ENCODE data around the gene GRAMD2A. TPM values are rescaled to one million over a fixed set of nuclear protein-coding genes. Genes with fewer than 3 reads are reported as not detected.

Gene GRAMD2A
- total and polyA plus RNA-seq, 2 donors (not counting 3 experiments of a cell fraction or from before 2014, with no cell fraction given) = 0.08 to 0.29 TPM

GRCh38 chr15:72112805-72113204 lies 84.8 kb downstream of the GRAMD2A start:
- H2AFZ ChIP-seq (ENCODE audit: low read depth, low read length) = no peak overlapping the region
- TF ChIP-seq JUN (IDR thresholded peaks at IDR 0.05; ENCODE audit: borderline replicate concordance, insufficient read depth, insufficient read length, low read depth) (no peak), POLR2A (IDR thresholded peaks at IDR 0.05; ENCODE audit: low read depth, low read length) (no peak)
- TF ChIP-seq, protein P1, sequence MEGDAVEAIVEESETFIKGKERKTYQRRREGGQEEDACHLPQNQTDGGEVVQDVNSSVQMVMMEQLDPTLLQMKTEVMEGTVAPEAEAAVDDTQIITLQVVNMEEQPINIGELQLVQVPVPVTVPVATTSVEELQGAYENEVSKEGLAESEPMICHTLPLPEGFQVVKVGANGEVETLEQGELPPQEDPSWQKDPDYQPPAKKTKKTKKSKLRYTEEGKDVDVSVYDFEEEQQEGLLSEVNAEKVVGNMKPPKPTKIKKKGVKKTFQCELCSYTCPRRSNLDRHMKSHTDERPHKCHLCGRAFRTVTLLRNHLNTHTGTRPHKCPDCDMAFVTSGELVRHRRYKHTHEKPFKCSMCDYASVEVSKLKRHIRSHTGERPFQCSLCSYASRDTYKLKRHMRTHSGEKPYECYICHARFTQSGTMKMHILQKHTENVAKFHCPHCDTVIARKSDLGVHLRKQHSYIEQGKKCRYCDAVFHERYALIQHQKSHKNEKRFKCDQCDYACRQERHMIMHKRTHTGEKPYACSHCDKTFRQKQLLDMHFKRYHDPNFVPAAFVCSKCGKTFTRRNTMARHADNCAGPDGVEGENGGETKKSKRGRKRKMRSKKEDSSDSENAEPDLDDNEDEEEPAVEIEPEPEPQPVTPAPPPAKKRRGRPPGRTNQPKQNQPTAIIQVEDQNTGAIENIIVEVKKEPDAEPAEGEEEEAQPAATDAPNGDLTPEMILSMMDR (IDR thresholded peaks at IDR 0.05; ENCODE audit: extremely low read depth in 1 of 2, insufficient read depth in 1 of 2, low read depth in 1 of 2, low read length in 2 of 2) = no peak
- no peaks in the 10 kb centered on the region for H3K27me3 ChIP-seq (ENCODE audit: control insufficient read depth in 2 of 2, insufficient read depth in 2 of 2, low read length in 2 of 2)
- FAIRE-seq = no peak
- no peaks in the 10 kb centered on the region for H4K20me1 ChIP-seq (replicated peaks; ENCODE audit: control insufficient read depth, extremely low read depth, insufficient read depth, low read length)
- H3K4me1 ChIP-seq (ENCODE audit: control insufficient read depth, extremely low read depth, insufficient read depth, low read length) = peaks cover 11% of the 10 kb centered on the region
- H3K9ac ChIP-seq (replicated peaks; ENCODE audit: extremely low read depth, insufficient read depth, low read length) = no peak overlapping the region
- intact Hi-C loops (cut with micrococcal nuclease) = no loop called here
- no peaks in the 10 kb centered on the region for H3K9me1 ChIP-seq (replicated peaks; ENCODE audit: control insufficient read depth, extremely low read depth, insufficient read depth, low read length)
- no peak overlapping the region for H3K27ac ChIP-seq (ENCODE audit: insufficient read depth, low read depth, low read length)
- dilution Hi-C loops (cut with MboI; ENCODE audit: extremely low pct_ligation_motif_present, low sequenced_read_pairs) = no loop called here
- no TSS peak for BruUV-seq (replicated peaks)
- ChIA-PET CTCF (interaction anchor here (0.5 to 2.2 kb wide), 5 partner anchors 20 to 369 kb away, joined by 3 to 8 read pairs (median 3); no protein-coding TSS in a partner anchor), POLR2A (no interaction called here)
- no peak overlapping the region for H3K4me3 ChIP-seq (replicated peaks in 1 of 3; ENCODE audit: insufficient read depth in 1 of 3, low read depth in 1 of 3, low read length in 3 of 3)
- H3K9me3 ChIP-seq (replicated peaks; ENCODE audit: control insufficient read depth, insufficient read depth, low read length) = no peaks in the 10 kb centered on the region
- peaks cover 24% of the 10 kb centered on the region for H3K79me2 ChIP-seq (ENCODE audit: control insufficient read depth, insufficient read depth, low read length)
- H3K36me3 ChIP-seq (ENCODE audit: control insufficient read depth in 2 of 2, extremely low read depth in 1 of 2, insufficient read depth in 2 of 2, low read length in 2 of 2) = no peaks in the 10 kb centered on the region
- H3K4me2 ChIP-seq (ENCODE audit: insufficient read depth, low read length) = no peak overlapping the region
- no peak for DNase-seq (ENCODE audit: low read depth, low spot score)

- H3K9me1 ChIP-seq (replicated peaks; ENCODE audit: control insufficient read depth, extremely low read depth, insufficient read depth, low read length) = no peaks in the 10 kb centered on the region
- DNase-seq (ENCODE audit: low read depth, low spot score) (no peak), FAIRE-seq (no peak)
- dilution Hi-C loops (cut with MboI; ENCODE audit: extremely low pct_ligation_motif_present, low sequenced_read_pairs) = no loop called here
- no peak overlapping the region for H2AFZ ChIP-seq (ENCODE audit: low read depth, low read length)
- ChIA-PET CTCF (interaction anchor here (1.0 to 2.2 kb wide), 4 partner anchors 21 to 359 kb away, joined by 3 to 8 read pairs (median 3); no protein-coding TSS in a partner anchor), POLR2A (no interaction called here)
- H3K36me3 ChIP-seq (ENCODE audit: control insufficient read depth in 2 of 2, extremely low read depth in 1 of 2, insufficient read depth in 2 of 2, low read length in 2 of 2) = no peaks in the 10 kb centered on the region
- H4K20me1 ChIP-seq (replicated peaks; ENCODE audit: control insufficient read depth, extremely low read depth, insufficient read depth, low read length) = no peaks in the 10 kb centered on the region
- H3K9ac ChIP-seq (replicated peaks; ENCODE audit: extremely low read depth, insufficient read depth, low read length) = no peak overlapping the region
- H3K27me3 ChIP-seq (ENCODE audit: control insufficient read depth in 2 of 2, insufficient read depth in 2 of 2, low read length in 2 of 2) = no peaks in the 10 kb centered on the region
- peaks cover 11% of the 10 kb centered on the region for H3K4me1 ChIP-seq (ENCODE audit: control insufficient read depth, extremely low read depth, insufficient read depth, low read length)
- intact Hi-C loops (cut with micrococcal nuclease) = no loop called here
- no peaks in the 10 kb centered on the region for H3K9me3 ChIP-seq (replicated peaks; ENCODE audit: control insufficient read depth, insufficient read depth, low read length)
- BruUV-seq (replicated peaks) = no TSS peak
- no peak overlapping the region for H3K4me2 ChIP-seq (ENCODE audit: insufficient read depth, low read length)
- H3K4me3 ChIP-seq (replicated peaks in 1 of 3; ENCODE audit: insufficient read depth in 1 of 3, low read depth in 1 of 3, low read length in 3 of 3) = no peak overlapping the region
- peaks cover 24% of the 10 kb centered on the region for H3K79me2 ChIP-seq (ENCODE audit: control insufficient read depth, insufficient read depth, low read length)
- TF ChIP-seq EZH2 (IDR thresholded peaks at IDR 0.05; ENCODE audit: borderline replicate concordance, low read depth, low read length, severe bottlenecking) (no peak), JUN (IDR thresholded peaks at IDR 0.05; ENCODE audit: borderline replicate concordance, insufficient read depth, insufficient read length, low read depth) (no peak), POLR2A (IDR thresholded peaks at IDR 0.05; ENCODE audit: low read depth, low read length) (no peak), POLR2AphosphoS5 (IDR thresholded peaks at IDR 0.05; ENCODE audit: insufficient read depth, low read depth, low read length) (no peak), GATA2 (IDR thresholded peaks at IDR 0.05; ENCODE audit: insufficient read depth, insufficient read length, low read depth, low read length) (no peak), FOS (IDR thresholded peaks at IDR 0.05; ENCODE audit: borderline replicate concordance, insufficient read depth, low read length) (no peak), MAX (IDR thresholded peaks at IDR 0.05; ENCODE audit: insufficient read depth, insufficient read length) (no peak), MYC (IDR thresholded peaks at IDR 0.05; ENCODE audit: low read depth, low read length) (no peak)
- TF ChIP-seq, protein P1 (IDR thresholded peaks at IDR 0.05; ENCODE audit: extremely low read depth in 1 of 2, insufficient read depth in 1 of 2, low read depth in 1 of 2, low read length in 2 of 2) = no peak
- no peak overlapping the region for H3K27ac ChIP-seq (ENCODE audit: insufficient read depth, low read depth, low read length)
Observed at GRCh38 chr15:72112116-72112515, 85.5 kb downstream of the GRAMD2A start.

Data from endothelial cell of umbilical vein (primary cell).